ENCODE data around the gene SUN2.

SUN2 gene

GRCh38 chr22:38776086-38776485 is 20.3 kb upstream of the SUN2 start:
- no peak for DNase-seq (ENCODE audit: low spot score)

GRCh38 chr22:38775656-38776055 is 19.9 kb upstream of the SUN2 start:
- no peak for DNase-seq (ENCODE audit: low spot score)

- DNase-seq (ENCODE audit: low spot score), result no peak
Observed at GRCh38 chr22:38774496-38775166, 18.8 kb upstream of the SUN2 start.

- no peak for DNase-seq (ENCODE audit: low spot score)
Observed at GRCh38 chr22:38773363-38773946, 17.7 kb upstream of the SUN2 start.

- no peak for DNase-seq (ENCODE audit: low spot score)
Observed at GRCh38 chr22:38772623-38772873, 16.8 kb upstream of the SUN2 start.

GRCh38 chr22:38770257-38770949 is 14.6 kb upstream of the SUN2 start:
- no peak for DNase-seq (ENCODE audit: low spot score)

GRCh38 chr22:38768036-38768435 is 12.2 kb upstream of the SUN2 start:
- no peak for DNase-seq (ENCODE audit: low spot score)

GRCh38 chr22:38767313-38767712 is 11.5 kb upstream of the SUN2 start:
- DNase-seq (ENCODE audit: low spot score), result no peak

GRCh38 chr22:38766076-38766777 is 10.4 kb upstream of the SUN2 start:
- peak; percentile 73 for DNase-seq (ENCODE audit: low spot score)

GRCh38 chr22:38762551-38762983 is 6.8 kb upstream of the SUN2 start:
- no peak for DNase-seq (ENCODE audit: low spot score)

- DNase-seq (ENCODE audit: low spot score), result no peak
Observed at GRCh38 chr22:38761202-38762162, 5.7 kb upstream of the SUN2 start.

GRCh38 chr22:38760477-38761201 is 4.8 kb upstream of the SUN2 start:
- DNase-seq (ENCODE audit: low spot score), result no peak

GRCh38 chr22:38759005-38759404 is 3.2 kb upstream of the SUN2 start:
- no peak for DNase-seq (ENCODE audit: low spot score)

GRCh38 chr22:38758276-38758945 is 2.6 kb upstream of the SUN2 start:
- no peak for DNase-seq (ENCODE audit: low spot score)

GRCh38 chr22:38757464-38757757 is 1.6 kb upstream of the SUN2 start:
- no peak for DNase-seq (ENCODE audit: low spot score)

- no peak for DNase-seq (ENCODE audit: low spot score)
Observed at GRCh38 chr22:38756711-38757463, 1.1 kb upstream of the SUN2 start.

GRCh38 chr22:38755155-38755910 is 465 bp downstream of the SUN2 start:
- DNase-seq (ENCODE audit: low spot score), result peak; percentile 89

GRCh38 chr22:38754751-38755154 is 1.0 kb downstream of the SUN2 start:
- DNase-seq (ENCODE audit: low spot score), result peak; percentile 24
